HG03064 (cell line): ENCODE measurements around the gene ZNF394.
A peak's percentile ranks its signal among the peaks of the same experiment; 100 is the strongest.

ENCODE experiments used
- ATAC-seq: cut with Tn5 transposase; IDR thresholded peaks from one replicate; pipeline ENCODE4 v1.9.1; 2021; ENCODE audit warnings: low read depth; ENCODE audit not compliant: unreplicated experiment

Gene ZNF394

DNA sequence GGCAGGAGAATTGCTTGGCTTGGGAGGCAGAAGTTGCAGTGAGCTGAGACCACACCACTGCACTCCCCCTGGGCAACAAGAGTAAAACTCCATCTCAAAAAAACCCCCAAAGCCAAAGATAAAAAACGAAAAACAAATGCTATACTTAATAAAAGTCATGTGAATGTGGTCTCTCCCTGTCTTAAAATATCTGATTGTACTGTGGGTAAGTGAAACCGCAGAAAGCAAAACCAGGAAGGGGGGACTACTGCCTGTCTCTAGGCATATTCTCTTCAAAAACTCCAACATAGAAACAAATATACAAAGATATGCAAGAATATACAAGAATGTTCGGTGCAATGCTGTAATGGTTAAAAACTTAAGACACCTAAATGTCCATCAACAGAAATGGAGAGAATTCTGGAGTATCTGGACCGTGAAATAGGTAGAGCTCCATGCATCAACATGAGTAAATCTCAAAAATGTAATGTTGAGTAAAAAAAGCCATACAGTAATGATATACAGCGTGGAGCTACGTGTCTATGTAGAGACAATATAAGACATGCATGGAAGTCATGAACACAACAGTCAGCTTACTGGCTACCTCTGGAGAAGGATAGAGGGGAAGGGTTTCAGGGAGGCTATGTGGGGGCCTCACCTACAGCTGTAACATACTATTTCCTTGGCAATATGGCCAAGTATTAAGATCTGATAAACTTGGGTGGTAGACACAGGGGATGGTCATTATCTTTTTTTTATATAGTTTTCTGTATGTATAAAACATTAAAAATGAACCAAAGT, 2.1 kb downstream of the ZNF394 start:
- no peak for ATAC-seq

DNA sequence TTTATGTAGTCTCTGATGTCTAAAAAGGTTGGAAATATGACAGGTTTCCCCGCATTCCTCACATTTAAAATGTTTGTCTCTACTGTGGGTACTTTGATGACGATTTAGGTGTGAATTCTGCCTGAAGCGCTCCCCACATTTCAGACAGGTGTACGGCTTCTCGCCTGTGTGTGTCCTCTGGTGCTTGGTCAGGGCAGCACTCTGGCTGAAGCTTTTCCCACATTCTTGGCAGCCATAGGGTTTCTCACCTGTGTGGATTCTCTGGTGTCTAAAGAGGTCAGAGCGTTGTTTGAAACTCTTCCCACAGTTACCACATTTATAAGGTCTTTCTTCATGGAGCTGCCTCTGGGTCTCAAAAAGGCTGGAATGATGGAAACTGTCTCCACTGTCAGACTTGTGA, 6.3 kb downstream of the ZNF394 start:
- ATAC-seq, result no peak

DNA sequence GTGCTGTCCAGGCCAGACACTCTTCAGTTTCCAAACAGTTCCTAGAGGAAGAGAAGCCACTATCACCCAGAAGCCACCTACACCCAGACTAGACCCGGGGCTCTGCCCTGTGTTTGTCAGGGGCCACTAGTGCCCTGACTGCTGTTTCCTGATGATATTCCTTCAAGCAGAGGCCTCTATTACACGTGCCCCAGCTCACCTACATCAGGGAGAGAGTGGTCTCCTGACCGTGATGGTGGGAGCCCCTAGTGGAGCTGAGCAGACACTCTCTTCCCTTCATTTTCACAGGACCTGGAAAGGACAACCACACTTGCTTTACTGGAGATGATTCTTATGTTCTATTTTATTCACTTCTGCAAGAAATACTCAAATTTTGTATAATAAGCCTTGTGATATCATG, 9.2 kb downstream of the ZNF394 start:
- ATAC-seq, result no peak

DNA sequence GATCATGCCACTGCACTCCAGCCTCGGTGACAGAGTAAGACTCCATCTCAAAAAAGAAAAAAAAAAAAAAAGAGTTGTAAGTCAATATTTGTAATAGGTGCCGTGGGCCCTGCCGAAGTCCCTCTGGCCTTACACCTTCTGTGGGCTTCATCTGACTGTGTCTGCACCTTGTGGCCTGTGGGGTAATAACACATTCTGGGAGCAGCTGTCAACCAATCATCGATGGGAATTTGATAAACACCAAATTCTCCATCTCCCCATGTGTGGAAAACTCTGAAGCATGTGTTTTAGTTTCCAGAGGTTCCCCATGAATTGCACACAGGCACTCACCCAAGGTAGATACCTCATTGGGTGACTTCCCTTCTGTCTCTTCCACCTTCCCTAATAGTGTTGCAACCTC, 10.8 kb downstream of the ZNF394 start:
- ATAC-seq, result no peak

DNA sequence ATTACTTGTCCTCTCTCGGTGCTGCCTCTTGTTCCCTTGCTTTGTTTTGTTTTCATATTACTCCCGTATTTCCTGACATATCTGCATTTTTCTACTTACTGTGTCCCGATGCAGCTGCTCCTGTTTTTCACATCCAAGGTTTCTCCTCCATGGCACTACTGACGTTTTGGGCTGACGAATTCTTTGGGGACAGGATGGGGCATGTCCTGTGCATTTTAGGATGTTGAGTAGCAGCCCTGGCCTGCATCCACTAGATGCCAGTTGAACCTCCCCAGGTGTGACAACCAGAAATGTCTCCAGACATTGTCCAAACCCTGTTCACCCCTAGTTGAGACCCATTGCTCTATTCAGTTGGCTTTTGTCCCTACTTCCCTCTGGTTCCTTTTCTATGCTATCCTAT, 15.0 kb downstream of the ZNF394 start:
- no peak for ATAC-seq

DNA sequence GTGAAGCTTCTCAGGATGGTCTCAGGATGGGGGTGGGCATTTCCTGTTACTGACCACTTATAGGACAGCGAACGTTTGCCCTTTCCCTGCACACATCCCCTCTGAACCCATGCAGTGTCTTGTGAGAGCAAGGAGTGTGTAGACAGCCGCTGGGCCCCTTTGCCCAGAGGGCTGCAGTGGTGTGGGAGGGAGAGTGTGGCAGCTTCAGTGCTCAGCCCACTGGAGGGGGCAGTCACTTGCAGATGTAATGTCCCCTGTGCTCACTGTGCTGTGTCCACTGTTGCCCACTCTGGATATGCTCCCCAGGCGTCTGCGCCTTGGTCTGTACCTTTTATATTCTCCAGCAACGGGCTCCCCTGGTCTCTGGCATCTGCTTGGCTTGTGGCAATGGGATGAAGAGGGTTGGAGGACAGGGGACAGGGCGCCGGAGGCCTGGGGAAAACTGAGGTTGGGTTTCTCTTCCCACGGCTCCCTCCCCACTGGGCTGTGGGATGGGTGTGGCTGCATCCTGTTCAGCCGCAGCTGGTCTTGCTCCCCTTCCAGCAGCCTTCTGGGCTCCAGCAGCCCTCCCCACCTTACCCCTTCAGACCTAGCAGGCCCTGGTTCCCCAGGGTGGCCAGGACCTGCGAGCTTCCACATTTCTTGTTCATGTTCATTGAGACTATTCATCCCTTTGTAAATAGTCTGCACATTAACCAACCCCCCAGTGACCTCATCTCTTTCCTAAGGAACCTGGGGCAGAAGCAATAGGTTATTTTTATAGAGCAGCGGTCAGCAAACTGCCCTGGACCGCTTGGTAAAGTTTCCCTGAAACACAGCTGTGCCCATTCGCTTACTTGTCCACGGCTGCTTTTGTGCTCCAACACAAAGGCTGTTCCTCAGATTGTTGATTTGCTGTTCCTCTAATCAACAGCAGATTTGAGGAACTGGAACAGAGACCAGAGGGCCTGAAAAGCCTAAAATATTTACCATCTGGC, 21.3 kb downstream of the ZNF394 start:
- no peak for ATAC-seq

DNA sequence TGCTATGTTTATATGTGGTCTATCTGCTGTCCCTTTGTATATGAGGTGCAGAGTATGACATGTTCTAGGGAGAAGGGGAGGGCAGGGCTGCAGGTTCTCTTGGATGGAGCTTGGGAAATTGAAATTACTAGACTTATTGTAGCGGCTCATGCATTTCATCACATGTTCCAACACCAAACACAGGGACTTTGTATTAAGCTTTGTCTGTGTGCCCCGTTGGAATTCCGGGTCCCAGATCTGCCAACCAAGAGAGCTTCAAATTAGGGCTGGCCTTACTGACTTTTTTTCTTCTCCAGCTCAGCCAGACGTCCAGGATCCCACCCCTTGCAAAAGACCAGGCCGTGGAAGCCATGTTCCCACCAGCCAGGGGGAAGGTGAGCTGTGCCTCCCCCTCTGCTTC, 24.0 kb downstream of the ZNF394 start:
- no peak for ATAC-seq

DNA sequence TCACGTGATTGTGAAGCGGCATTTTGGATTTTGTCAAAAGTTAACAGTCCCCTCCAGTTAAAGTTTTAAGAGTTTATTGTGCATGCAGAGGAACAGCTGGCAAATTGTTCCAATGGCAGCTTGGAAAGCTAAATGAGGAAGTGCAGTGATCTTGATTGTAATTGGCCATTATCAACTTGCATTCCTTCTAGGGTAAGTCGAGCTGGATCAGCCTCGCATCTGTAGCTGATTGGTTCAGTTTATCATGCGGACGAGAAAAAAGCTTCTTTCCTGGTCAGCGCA, 26.8 kb downstream of the ZNF394 start:
- no peak for ATAC-seq

DNA sequence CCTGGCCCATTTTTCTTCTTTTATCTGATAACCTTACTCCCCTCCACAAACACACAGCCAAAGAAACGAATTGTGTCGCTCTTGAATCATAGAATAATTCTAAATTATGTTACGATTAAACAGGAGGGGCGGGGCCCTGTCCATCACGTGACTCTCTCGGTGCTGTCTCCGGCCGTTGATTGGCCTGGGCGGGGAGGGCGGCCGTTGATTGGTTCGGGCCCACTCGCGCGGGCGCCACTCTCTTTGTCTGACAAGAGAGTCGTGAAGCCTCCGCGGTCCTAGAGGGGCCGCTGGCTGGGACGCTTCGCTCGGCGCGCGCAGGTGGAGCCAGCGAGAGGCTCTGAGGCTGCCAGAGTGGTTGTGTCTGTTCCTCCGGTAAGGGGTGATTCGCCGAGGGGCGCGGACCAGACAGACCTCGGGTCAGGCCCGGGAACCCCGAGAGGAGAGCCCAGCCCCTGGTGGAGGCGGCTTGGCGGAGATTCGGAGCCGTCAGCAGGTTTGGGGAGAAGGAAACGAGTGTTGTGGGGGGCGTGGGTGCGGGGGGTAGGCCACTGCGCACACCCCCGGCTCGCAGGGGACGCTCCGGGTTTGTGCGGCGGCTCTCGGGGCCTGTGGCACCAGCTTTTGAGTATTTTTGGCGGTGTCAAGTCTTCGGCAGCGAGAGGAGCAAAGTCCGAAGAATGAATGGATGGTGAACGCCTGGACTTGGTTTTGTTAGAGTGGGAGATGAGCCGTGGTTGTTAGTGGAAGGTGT, 27.3 kb downstream of the ZNF394 start, which contains the start of gene ZNF789:
Gene ZNF789 (plus strand): TSS at position 330 of the 754 bp plus-strand sequence. CDS start 3,567 bp downstream, outside the sequence.
- peak; percentile 96 for ATAC-seq

DNA sequence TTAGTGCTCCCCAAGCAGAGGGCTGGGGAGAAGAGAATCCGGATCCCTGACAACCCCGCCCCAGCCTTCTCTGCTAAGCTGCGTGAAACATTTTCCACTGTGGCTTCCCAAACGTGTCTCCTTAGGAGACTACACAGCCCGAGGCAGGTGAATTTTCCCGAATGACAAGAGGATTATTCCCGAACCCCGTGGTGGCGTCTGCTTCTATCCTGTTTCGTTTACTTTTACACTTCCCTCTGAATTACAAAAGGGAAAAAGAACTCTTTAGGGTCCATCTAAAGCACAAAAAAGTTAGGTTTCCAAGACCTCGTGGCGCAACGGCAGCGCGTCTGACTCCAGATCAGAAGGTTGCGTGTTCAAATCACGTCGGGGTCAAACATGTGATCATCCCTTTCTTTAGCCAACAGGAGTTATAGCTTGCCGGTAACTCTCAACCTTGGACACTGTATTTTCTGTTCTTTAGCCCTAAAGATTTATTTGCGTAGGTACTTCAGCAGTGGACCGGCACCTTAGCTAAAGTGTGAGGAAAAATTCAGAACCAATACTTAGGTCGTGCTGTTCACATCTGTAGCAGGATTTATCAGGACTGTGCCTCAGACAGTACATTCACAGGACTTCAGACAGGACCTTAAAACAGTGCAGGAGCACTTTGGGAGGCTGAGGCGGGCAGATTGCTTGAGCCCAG, 30.6 kb downstream of the ZNF394 start:
- ATAC-seq, result no peak

DNA sequence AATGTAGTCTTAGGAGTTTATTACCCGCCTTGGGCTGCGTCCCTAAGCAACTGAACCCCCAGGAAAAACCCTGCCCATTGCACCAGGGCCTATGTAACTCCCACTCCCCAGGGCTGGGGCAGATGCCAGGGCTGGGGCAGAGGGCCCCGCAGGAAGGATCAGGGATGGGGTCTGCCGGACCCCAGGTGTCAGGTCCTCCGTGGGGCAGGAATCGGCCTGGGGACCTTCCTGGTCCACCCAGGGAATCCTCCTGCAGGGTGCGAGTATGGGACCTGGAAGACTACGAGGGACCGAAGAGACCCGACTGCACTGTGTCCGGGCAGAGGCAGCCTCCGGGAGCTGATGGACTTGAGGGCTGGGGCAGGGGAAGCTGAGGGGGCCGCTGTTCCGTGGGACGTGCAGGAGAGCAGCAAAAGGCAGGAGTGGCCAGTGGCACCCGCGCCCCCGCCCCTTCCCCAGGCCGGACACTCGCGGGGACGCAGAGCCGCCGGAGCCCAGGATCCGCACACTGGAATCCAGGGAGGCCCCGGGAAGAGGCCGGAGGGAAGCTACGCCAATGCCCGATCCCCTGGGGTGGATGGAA, 31.7 kb downstream of the ZNF394 start:
- ATAC-seq, result no peak

DNA sequence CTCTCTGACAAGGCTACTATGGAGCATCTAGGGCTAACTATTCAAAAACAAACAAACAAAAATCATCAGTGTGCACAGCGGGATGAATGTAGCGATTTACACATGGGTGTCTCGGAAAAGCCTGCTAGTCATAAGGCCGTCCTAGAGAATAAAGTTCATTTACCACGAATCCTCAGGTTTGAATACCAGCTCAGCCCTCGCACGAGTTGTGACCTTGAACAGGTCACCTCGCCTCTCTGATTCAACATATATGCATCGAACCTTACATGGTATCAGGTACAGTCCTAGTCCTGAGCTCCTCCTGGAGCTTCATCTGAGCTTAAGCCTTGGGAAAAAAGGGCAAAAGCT, 34.7 kb downstream of the ZNF394 start:
- ATAC-seq, result no peak

DNA sequence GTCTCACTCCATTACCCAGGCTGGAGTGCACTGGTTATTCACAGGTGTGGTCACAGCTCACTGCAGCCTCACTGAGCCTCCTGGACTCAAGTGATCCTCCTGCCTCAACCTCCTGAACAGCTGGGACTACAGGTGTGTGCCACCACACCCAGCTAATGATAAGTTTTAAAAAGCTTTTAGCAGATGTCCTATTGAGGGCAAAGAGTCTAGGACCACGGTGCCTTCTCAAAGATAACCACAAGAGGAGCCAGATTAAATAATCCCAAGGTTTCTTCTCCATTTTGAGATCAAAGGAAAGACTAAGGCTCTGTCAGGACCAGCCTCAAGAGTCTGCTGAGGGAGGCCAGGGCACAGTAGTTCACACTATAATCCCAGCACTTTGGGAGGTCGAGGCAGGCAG, 38.9 kb downstream of the ZNF394 start:
- no peak for ATAC-seq

DNA sequence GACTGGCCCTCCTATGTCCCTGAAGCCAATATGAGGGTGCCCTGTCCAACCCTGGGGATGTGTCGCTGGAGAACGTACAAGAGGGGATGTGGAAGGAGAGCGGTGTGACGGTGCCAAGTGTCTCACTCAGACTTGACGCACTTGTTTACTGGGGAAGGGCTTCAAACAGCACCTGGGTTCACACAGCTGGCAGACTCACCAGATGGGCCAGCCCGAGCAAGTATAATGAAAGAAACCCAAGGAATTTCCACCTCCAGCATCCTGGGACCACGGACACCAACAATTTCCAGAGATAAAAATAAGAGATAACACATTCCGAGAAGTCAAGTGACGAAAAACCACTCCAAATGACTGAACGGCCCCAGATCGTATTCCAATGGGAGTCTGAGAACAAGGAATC, 39.4 kb downstream of the ZNF394 start:
- no peak for ATAC-seq

DNA sequence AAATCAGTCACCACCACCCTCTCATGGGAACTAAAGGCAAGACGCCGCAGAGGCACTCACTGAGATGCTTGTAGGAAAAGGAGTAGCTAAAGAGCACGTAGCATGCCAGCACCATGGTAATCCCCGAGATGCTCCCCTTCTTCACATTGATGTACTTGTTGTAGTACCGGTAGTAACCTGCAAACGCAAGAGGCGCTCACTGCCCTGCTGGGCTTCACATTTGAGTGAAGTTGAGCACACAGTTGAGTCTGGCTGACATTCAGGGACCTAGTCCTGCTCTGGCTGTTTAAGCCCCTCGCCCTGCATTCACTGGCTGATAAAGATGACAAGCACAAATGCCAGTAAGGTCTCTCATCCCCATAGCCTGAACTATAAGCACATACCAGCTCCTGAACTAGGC, 41.0 kb downstream of the ZNF394 start:
- no peak for ATAC-seq

DNA sequence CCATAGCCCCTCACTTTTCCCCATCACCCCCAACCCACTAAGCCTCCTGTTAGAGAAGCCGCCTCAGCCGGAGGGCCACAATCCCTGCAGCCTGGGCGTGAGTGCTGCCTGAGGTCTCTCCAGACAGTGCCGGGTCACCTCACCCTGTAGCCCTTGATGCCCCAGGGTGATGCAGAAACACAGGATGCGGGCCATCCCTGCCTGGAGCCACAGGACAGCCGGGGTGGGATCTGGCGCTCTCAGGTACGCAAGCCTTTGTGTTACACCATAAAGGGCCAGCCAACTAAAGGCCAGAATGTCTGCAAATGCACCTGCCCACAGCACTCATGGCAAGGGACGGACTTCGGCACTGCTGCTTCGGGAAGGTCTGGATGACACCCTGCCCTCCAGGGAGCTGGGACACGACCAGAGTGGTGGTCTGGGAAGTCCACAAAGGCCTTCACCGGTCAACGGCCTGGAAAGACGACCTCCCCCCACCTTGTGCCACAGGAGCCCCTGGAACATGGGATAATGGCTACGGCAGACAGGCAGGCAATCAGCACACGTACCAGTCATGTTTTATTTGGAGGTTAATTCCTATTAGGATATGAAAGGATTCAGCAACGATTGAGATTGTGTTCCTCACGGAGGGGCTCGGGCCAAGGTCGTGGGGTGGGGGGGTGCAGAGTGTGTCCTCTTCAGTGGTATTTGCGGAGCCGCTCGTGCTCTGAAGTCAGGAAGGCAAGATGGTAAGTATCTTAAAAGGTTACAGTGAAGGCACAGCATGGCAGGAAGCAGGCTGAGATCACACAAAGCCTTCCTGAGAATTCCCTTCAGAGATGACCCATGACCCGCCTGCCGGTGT, 42.2 kb downstream of the ZNF394 start:
- no peak for ATAC-seq

DNA sequence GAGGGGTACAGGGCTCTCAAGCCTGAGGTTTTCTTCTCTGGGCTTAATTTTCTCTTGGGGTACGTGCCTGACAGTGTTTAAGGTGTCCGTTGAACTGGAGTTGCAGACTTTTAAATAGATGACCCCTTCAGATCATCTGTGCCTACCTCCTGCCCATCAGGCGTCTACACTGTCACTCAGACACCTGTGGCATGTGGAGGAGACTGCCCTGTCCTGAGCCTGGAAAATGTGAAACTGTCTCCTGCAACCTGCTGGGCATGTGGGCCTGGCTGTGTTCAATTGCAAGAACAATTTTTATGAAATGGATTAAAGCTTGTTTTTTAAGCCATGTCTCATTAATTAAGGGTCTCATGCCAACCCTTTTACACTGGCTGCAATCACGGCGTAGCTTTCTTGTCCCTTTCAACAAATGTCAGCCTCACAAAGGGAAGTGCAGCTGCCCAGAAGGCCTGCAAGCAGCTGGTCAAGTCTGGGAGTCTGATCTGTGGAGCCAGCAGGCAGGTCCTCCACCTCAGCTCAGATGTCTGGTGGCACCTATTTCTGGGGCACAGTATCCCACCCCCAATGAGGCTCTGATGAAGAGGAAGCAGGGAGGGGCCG, 42.9 kb downstream of the ZNF394 start:
- no peak for ATAC-seq

DNA sequence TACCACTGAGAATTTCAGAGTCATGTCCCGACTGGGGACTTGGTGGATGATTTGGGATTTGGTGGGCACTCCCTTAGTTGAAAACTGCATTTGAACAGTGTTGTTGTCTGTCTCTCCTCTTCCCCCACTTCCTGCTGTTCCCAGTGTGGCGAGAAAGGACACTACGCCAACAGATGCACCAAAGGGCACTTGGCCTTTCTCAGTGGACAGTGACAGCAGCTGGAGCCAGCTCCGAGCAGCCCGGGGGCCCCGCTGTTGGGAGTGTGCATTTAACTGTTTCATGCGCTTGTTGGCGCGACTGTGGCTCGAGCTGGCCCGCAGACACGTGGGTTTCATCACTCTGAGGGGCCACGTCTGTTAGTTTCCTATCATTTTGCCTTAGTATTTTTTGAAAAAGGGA, 43.8 kb downstream of the ZNF394 start:
- ATAC-seq, result no peak

DNA sequence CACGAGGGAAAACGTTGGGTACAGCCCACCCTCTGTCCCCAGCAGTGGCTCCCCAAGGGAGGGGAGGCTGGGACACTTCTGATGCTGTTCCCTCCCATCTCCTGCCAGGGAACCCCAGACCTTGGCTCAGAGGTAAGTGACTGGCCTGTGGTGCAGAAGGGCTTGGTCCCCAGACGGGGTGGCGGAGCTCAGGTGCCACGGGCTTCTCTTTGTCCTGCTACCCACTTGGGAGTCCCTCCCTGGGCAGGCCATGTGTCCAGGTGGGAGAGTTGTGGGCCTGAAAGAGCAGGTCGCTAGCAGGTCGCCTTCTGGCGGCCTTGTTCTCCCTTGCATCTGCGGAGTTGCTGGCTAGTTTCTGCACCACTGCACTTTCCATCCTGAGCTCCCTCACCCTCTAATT, 44.2 kb downstream of the ZNF394 start:
- ATAC-seq, result no peak
